Testis (tissue), 3 donors: ENCODE results near the gene ZHX3. TPM values are rescaled to one million over a fixed set of nuclear protein-coding genes. Genes with fewer than 3 reads are reported as not detected.

ENCODE experiments used
- DNase-seq: peaks from one replicate; pipeline ENCODE4 v3.0.0-alpha.2; 2019
- H3K27ac ChIP-seq, 2 donors: fragments of 200-600 bp; sonication (generic); one replicate each; pipeline ENCODE4 v1.5.1; 2019
- H3K27me3 ChIP-seq: fragments of 200-600 bp; sonication (generic); one replicate; pipeline ENCODE4 v1.5.1; 2019
- H3K36me3 ChIP-seq: fragments of 200-600 bp; sonication (generic); one replicate; pipeline ENCODE4 v1.5.1; 2017; ENCODE audit warnings: low read depth; ENCODE audit errors: missing control alignments
- H3K4me1 ChIP-seq: fragments of 200-600 bp; sonication (generic); one replicate; pipeline ENCODE4 v1.5.1; 2019
- H3K4me3 ChIP-seq, 2 donors: fragments of 200-600 bp; sonication (generic); one replicate each; pipeline ENCODE4 v1.5.1; 2017 to 2019
- H3K9me3 ChIP-seq: fragments of 200-600 bp; sonication (generic); one replicate; pipeline ENCODE4 v1.5.1; 2017
- POLR2A ChIP-seq: fragments of 450-650 bp; IDR thresholded peaks from one replicate; pipeline ENCODE4 v1.6.1; 2017; ENCODE audit warnings: antibody characterized with exemption, mild to moderate bottlenecking, moderate library complexity
- WGBS, 2 donors: methylation state at CpG; one replicate each; pipeline ENCODE4 v1.1.5; 2018; 5-methylcytosine and 5-hydroxymethylcytosine counted together
- intact Hi-C: fragments of 100-400 bp; cut with DNase I; formaldehyde crosslinking; loops from one replicate; pipeline ENCODE4 v1.15.1; 2023; ENCODE audit warnings: low total_unique reads
- polyA plus RNA-seq: library from polyadenylated mRNA; stranded (reverse); fragments of 350-450 nt; fragmentation: Illumina TruSeq; extraction: RNeasy Lipid Tissue Mini Kit (QIAGEN cat#74804); gene quantifications from one replicate; pipeline ENCODE4 v1.2.3, GENCODE V29; 2014; ENCODE audit warnings: low read depth, low replicate concordance; ENCODE audit not compliant: insufficient read depth
- total RNA-seq, 2 donors: library from RNA; depleted of rRNA; stranded (reverse); fragments of >200 nt; gene quantifications; one replicate each; pipeline ENCODE4 v1.2.3, GENCODE V29; 2016
- TF ChIP-seq, protein P1 (sequence below), 3 experiments: fragments of 450-650 bp in 2 of 3; fragments of 200-600 bp in 1 of 3; sonication (generic) in 1 of 3; IDR thresholded peaks; one replicate each; pipeline ENCODE4 v1.5.1; 2016 to 2019; ENCODE audit warnings: antibody characterized with exemption in 3 of 3, mild to moderate bottlenecking in 2 of 3, moderate library complexity in 1 of 3

The ZHX3 gene
- total and polyA plus RNA-seq, 3 donors from 2014 or later: 35.1 to 103 (median 55.7) TPM

DNA sequence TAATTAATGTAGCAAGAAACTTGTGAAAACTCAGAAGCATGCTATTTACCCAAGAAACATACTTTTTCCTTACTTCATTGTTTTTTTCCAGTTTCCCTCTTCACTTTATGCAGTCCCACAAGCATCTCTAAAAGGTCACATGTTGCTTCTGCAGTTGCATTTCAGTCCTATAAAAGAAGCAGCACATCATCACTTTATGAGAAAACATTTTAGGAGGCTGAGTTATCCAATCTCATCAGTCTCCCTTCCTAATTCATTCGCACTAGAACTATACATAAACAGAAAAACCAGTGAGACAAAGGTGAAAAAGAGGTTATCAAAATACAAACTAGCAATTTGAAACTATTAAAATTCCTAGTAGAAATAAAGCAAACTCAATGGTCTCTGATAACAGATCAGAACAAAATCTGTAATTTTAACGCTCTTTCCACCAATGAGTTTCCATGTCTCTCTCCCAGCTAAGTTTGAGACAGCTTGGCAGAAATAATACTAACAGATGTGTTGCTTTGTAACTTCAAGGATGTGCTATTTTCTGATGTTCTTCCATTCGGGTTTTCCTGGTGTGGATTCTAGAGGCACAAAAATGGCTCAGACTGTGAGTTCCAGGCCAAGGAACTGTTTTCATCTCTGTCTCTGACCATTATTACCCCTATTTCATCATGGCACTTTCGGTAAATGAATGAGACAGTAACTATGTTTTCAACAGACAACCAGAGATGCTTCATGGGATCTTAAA, 48.4 kb downstream of the ZHX3 start:
- no peak for TF ChIP-seq POLR2A
- TF ChIP-seq, protein P1, sequence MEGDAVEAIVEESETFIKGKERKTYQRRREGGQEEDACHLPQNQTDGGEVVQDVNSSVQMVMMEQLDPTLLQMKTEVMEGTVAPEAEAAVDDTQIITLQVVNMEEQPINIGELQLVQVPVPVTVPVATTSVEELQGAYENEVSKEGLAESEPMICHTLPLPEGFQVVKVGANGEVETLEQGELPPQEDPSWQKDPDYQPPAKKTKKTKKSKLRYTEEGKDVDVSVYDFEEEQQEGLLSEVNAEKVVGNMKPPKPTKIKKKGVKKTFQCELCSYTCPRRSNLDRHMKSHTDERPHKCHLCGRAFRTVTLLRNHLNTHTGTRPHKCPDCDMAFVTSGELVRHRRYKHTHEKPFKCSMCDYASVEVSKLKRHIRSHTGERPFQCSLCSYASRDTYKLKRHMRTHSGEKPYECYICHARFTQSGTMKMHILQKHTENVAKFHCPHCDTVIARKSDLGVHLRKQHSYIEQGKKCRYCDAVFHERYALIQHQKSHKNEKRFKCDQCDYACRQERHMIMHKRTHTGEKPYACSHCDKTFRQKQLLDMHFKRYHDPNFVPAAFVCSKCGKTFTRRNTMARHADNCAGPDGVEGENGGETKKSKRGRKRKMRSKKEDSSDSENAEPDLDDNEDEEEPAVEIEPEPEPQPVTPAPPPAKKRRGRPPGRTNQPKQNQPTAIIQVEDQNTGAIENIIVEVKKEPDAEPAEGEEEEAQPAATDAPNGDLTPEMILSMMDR (IDR thresholded peaks at IDR 0.05): no peak
- H3K36me3 ChIP-seq: no peaks in the 10 kb centered on the region
- intact Hi-C loops: no loop called here

DNA sequence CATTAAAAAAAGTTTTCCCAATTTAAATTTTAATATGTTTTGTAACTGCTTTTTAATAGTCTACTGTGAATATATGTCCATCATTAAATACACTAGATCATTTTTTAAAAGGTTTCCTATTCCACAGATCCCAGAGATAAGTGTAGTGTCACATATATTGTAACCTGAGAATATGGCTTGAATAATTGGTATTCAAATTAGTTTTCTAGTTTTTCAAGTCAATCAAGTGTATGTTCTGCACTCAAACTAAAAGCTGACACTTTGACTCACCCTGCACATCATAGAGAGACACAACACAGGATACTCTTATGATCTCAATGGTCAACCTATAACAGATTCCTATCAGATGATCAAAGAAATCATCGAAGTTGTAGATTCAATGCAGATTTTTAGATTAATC, 49.1 kb downstream of the ZHX3 start:
- H3K36me3 ChIP-seq: no peaks in the 10 kb centered on the region
- no peak overlapping the region for H3K27ac ChIP-seq
- H3K4me3 ChIP-seq: no peak overlapping the region
- no peak for TF ChIP-seq POLR2A
- TF ChIP-seq, protein P1 (IDR thresholded peaks at IDR 0.05): no peak
- H3K9me3 ChIP-seq: no peaks in the 10 kb centered on the region
- H3K4me1 ChIP-seq: peaks cover 7% of the 10 kb centered on the region
- no peaks in the 10 kb centered on the region for H3K27me3 ChIP-seq
- intact Hi-C loops: no loop called here
- 94 to 97% methylated on average over 1 of the region's 1 CpG for WGBS, 2 donors
- DNase-seq: no peak

More for the DNA sequence above, 48.4 kb downstream of the ZHX3 start:
- Histone ChIP-seq H3K27ac (peak overlapping the region in 1 of 2 donors; percentile 11), H3K4me3 (no peak overlapping the region), H3K27me3 (no peaks in the 10 kb centered on the region), H3K4me1 (peaks cover 9% of the 10 kb centered on the region), H3K9me3 (no peaks in the 10 kb centered on the region)
- DNase-seq: no peak
- WGBS, 2 donors: 56 to 57% methylated on average over 4 of the region's 4 CpGs

DNA sequence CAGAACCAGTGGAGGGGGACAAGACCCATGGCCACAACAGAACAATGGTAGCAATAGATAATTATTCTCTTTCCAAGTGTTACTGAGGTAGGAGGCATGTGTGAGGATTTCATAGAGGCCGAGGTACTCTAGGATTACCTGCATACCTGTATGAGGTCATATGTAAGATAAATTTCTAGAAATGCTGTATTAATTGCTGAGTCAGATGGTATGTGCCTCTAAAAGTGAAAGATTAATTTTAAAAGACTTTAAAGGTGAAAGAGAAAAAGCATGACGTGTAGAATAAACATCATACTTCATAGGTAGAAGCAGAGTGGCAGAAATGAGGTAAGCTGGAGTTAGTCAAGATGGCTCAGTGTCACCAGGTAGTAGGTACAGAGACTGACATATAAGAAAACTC, 51.6 kb downstream of the ZHX3 start:
- Histone ChIP-seq H3K36me3 (no peaks in the 10 kb centered on the region), H3K9me3 (no peaks in the 10 kb centered on the region), H3K4me3 (no peak overlapping the region), H3K4me1 (no peaks in the 10 kb centered on the region), H3K27me3 (no peaks in the 10 kb centered on the region), H3K27ac (no peak overlapping the region)
- WGBS, 2 donors: 94 to 95% methylated on average over 2 of the region's 2 CpGs
- intact Hi-C loops: no loop called here
- TF ChIP-seq POLR2A: no peak
- TF ChIP-seq, protein P1 (IDR thresholded peaks at IDR 0.05): no peak
- DNase-seq: no peak

DNA sequence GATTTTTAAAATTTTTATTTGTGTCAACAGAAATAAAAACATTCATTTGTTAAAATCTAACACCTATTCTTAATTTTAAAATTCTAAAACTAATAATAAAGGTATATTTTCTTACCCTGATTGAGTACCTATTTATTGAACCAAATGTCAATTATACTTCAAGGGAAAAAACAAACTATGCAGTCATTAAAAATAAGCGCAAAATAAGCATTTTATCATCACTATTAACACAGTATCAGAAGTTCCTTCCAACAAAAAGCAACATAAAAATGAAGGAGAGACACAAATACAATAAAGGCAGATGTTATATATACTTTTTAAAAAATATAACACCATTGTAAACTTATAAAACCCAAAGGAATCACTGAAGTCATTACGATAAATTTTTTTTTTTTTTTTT, 52.7 kb downstream of the ZHX3 start:
- Histone ChIP-seq H3K4me1 (no peaks in the 10 kb centered on the region), H3K27me3 (no peaks in the 10 kb centered on the region), H3K4me3 (no peak overlapping the region), H3K9me3 (no peaks in the 10 kb centered on the region), H3K36me3 (no peaks in the 10 kb centered on the region), H3K27ac (no peak overlapping the region)
- TF ChIP-seq, protein P1 (IDR thresholded peaks at IDR 0.05): no peak
- no peak for TF ChIP-seq POLR2A
- intact Hi-C loops: no loop called here
- DNase-seq: no peak
- 93 to 94% methylated on average over 2 of the region's 2 CpGs for WGBS, 2 donors
